NCI-H460 (cell line): ENCODE results near the gene OOEP. TPM values are rescaled to one million over a fixed set of nuclear protein-coding genes. Genes with fewer than 3 reads are reported as not detected.

Source experiments
- small RNA-seq, 2 experiments: library from RNA; depleted of rRNA; stranded (forward); fragments of <200 nt; gene quantifications; one replicate each; pipeline ENCODE3, GENCODE V24; 2014
- total RNA-seq: library from RNA; depleted of rRNA; stranded (reverse); fragments of >200 nt; shearing (Covaris generic); gene quantifications from 2 replicates; pipeline ENCODE4 v1.2.3, GENCODE V29; 2014; rRNA removed

The OOEP gene
- total RNA-seq, 1 experiment from 2014 or later, result not detected

Small RNA genes lying within 50 kb of the gene (small RNA-seq; reads per million reads assigned to genes)
- gene RPL39P3, result 0.04 to 0.59 reads per million in 2 experiments

Other genes starting within 250 kb of the OOEP start
- not detected in 2 replicates for gene KHDC1L, start 144.4 kb downstream of the OOEP start, total RNA-seq
- 1.5 and 2.8 TPM in 2 replicates for gene KHDC1, start 106.7 kb downstream of the OOEP start, total RNA-seq
- not detected in 2 replicates for gene DPPA5, start 15.6 kb downstream of the OOEP start, total RNA-seq
- not detected in 2 replicates for gene KHDC3L, start 7.2 kb downstream of the OOEP start, total RNA-seq
- gene DDX43, start 24.9 kb upstream of the OOEP start, total RNA-seq, result not detected in 2 replicates
- gene CGAS, start 82.4 kb upstream of the OOEP start, total RNA-seq, result 12.4 and 12.6 TPM in 2 replicates
- 41.9 and 50.7 TPM in 2 replicates for gene MTO1, start 91.8 kb upstream of the OOEP start, total RNA-seq
- 15,595 and 16,429 TPM in 2 replicates for gene EEF1A1, start 151.1 kb upstream of the OOEP start, total RNA-seq